GM18909 (cell line): ENCODE results near the gene PCYT2.
A peak's percentile ranks its signal among the peaks of the same experiment; 100 is the strongest.

ENCODE experiments used
- ATAC-seq: cut with Tn5 transposase; IDR thresholded peaks from one replicate; pipeline ENCODE4 v1.9.1; 2021; ENCODE audit warnings: mild to moderate bottlenecking; ENCODE audit not compliant: unreplicated experiment, poor library complexity

PCYT2 gene

DNA sequence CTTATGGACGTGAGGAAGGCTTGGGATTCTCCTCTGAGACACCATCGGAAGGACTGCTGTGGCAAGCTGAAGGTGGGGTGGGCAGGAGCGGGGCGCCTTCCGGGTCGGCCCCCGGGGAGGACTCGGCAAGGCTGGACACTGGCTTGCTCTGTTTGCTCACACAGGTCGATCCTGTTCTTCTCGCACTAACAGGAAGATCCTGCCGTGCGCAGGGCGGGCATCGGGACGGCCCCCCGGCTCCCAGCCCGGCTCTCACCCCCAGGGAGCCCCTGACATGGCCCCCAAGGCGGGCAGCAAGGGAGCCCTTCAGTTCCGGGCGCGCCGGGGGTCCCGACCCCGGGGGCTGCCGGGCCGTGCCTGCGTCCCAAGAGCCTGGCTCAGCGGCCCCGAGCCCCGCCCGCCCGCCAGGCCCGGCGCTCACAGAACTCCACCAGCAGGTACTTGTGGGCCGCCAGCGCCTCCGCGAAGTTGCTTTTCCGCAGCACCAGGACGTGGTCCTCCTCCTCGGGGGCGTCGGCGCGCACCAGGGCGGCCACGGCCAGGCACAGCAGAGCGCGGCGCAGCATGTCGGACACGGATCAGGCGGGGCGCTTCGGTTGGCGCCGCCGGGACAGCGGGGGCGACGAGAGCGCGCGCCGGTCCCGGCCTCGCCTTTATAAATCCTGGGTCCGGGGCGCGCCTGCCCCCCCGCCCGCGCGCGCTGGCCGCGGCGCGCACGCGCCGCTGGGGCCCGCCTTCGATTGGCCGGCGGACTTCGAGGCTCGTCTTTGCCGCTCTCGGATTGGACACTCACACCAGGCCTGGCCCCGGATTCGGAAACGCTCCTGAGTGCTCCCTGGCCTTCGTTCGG, 51.1 kb downstream of the PCYT2 start, which contains the start of gene P4HB:
P4HB (minus strand) TSS at position 630 of the 850 bp plus-strand sequence; CDS start at position 566, 64 bp downstream.
- ATAC-seq = peak; percentile 0

DNA sequence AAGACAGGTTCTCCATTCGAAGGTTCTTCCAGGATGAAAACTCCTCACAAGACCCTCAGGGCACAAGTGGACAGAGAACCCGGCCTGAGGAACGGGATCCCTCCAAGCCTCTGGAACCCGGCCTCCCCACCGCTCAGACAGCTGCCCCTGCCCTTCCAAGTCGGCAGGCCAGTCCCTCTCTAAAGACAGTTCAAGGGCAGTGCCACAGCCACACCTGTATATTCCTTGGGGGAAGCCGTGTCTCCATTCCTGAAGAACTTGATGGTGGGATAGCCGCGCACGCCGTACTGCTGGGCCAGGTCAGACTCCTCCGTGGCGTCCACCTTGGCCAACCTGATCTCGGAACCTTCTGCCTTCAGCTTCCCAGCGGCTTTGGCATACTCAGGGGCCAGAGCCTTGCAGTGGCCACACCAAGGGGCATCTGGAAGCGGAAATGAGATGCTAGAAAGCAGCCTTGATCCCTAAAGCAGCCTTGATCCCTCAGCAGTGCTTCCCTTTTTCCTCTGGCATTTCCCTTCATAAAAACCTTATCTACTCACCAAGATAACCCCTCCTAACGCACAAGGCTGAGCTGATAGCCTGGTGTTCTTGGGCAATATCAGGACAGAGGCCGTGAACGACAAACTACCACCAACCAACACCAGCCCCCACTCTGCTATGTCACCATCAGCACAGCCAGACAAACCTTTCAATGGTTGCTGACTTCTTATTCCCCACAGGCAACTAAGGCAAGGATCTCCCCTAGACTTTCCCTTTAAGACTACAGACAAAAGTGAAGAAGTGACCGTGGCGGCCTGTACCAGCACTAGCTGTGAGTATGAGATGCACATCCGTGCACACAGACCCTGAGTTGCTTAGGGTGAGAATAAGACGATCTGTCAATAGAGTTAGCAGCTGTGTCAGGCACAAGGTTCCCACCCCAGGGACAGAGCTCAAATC, 52.0 kb downstream of the PCYT2 start:
- no peak for ATAC-seq

DNA sequence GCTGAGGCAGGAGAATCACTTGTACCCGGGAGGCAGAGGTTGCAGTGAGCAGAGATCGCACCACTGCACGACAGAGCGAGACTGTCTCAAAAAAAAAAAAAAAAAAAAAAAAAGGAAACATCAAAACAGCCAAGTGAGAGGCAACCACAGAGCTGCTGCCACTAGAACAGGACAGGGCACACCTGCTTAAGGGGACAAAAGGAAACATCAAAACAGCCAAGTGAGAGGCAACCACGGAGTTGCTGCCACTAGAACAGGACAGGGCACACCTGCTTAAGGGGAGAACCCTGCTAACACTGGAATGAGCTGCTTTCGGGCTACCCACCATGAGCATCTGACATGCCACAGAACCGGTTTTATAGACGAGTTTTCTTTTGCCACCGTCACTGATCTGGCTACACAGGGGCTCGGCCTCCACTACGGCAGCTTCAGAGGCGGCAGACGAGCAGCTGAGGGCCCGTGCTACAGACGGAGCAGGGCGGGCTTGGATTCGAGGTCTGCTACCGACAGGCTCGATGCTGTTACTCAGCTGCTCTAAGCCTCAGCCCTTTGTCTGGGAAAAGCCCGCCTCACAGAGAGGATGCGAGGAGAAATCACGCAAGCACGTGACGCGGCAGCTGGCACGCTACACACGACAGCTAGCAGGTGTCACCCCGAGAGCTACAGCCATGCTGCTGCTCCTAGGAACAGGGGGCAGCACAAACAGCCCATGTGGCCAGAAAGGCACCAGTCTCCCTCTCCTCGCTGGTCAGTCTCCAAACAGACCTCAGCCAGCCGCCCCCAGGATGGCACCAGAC, 52.8 kb downstream of the PCYT2 start:
- no peak for ATAC-seq

DNA sequence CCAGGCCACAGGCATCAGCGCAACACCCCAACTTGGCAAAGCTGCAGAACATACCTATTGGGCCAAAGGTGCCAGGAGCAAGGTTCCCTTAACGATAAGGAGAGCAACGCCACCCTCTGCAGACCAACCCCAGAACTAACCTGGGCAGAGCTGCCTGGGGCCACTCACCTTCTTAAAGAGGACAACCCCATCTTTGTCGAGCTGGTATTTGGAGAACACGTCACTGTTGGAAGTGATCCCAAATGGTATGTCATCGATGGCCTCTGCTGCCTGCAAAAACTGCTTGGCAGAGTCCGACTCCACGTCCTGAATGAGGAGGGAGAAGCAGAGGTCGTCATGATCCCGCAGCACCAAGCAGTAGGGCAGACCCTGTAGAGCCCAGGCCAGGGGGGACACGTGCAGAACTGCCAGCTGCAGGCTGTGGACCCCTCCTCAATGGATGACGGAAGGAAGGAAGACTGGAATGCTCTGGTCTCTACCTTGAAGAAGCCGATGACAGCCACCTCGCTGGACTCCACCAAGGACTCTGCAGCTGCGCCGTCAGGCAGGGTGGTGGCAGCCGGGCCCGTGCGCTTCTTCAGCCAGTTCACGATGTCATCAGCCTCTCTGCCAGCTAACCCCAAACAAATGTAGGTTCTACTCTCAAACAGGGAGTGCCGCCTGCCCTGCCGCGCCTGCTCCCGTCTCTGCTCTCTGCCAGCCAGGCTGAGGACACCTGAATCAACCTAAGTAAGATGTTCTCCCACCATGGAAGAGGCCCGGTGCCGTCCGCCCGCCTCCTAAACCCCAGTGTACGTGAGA, 56.0 kb downstream of the PCYT2 start:
- no peak for ATAC-seq

DNA sequence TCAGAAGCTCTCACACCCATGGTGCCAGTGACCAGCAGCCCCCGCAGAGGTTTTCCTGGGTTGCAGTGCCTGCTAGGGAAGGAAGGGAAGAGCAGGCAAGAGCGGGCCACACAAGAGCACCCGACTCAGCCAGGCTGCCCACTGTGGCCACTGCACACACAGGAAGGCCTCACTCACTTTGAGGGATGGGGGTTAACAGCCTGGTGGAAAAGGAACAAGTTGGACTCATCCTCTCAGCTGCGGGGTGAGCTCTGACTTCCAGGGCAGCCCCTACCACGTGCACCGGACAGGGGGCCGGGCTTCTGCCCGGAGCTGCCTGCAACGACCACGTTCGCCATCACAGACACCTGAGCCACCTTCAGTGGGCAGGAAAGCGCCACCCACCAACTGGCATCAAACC, 59.0 kb downstream of the PCYT2 start:
- ATAC-seq = no peak

DNA sequence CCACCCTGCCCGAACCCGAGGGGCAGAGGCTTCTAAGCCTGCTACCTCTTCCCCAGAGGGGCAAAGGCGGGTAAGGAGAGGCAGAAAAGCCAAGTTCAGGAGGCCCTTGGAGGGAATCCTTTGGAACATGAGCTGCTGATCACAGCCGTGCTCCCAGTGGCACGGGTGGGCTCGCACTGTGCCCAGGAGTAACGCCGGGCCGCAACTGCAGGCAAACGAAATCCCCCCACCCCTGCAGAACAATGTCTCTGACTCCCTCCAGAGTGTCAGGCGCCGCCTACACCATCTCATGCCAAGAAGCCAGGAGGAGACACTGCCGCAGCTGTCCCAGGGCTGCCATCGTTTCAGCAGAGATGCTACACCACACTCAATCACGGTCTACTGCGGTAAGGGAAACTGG, 59.8 kb downstream of the PCYT2 start:
- no peak for ATAC-seq
